Thyroid gland (tissue), 4 donors: Measurements from ENCODE around the gene TFF3. TPM values are rescaled to one million over a fixed set of nuclear protein-coding genes. Genes with fewer than 3 reads are reported as not detected.

Experiments used
- DNase-seq, 2 donors: peaks; one replicate each; pipeline ENCODE4 v3.0.0-alpha.2; 2019
- H3K27ac ChIP-seq, 3 donors: fragments of 200-600 bp; sonication (generic); 1 replicate in 2 of 3; 2 replicates in 1 of 3; pipeline ENCODE4 v1.5.1; 2016 to 2019; ENCODE audit warnings: mild to moderate bottlenecking in 1 of 3, moderate library complexity in 1 of 3
- H3K27me3 ChIP-seq: fragments of 200-600 bp; sonication (generic); one replicate; pipeline ENCODE4 v1.5.1; 2019
- H3K36me3 ChIP-seq, 2 donors: fragments of 200-600 bp; sonication (generic); one replicate each; pipeline ENCODE4 v1.5.1; 2016 to 2019
- H3K4me1 ChIP-seq, 2 donors: fragments of 200-600 bp; sonication (generic); one replicate each; pipeline ENCODE4 v1.5.1; 2017 to 2019
- H3K4me3 ChIP-seq, 3 donors: fragments of 200-600 bp; sonication (generic); replicated peaks in 1 of 3; 1 replicate in 2 of 3; 2 replicates in 1 of 3; pipeline ENCODE4 v1.5.1; 2016; ENCODE audit warnings: mild to moderate bottlenecking in 1 of 3
- H3K9me3 ChIP-seq: fragments of 200-600 bp; sonication (generic); one replicate; pipeline ENCODE4 v1.5.1; 2017
- POLR2A ChIP-seq, 2 donors: fragments of 450-650 bp; IDR thresholded peaks; one replicate each; pipeline ENCODE4 v1.6.1; 2017; ENCODE audit warnings: antibody characterized with exemption in 2 of 2, mild to moderate bottlenecking in 2 of 2, moderate library complexity in 1 of 2
- WGBS, 2 donors: methylation state at CpG; one replicate each; pipeline ENCODE4 v1.1.5; 2017; 5-methylcytosine and 5-hydroxymethylcytosine counted together
- intact Hi-C: fragments of 100-400 bp; cut with DNase I; formaldehyde crosslinking; loops from one replicate; pipeline ENCODE4 v1.15.1; 2023
- total RNA-seq, 4 donors: library from RNA; depleted of rRNA; stranded (reverse); fragments of >200 nt; gene quantifications; one replicate each; pipeline ENCODE4 v1.2.3, GENCODE V29; 2016
- TF ChIP-seq, protein P1 (sequence below), 6 experiments: fragments of 200-600 bp in 3 of 6; fragments of 450-650 bp in 3 of 6; sonication (generic) in 3 of 6; IDR thresholded peaks; one replicate each; pipeline ENCODE4 v1.5.1; 2016 to 2019; ENCODE audit warnings: antibody characterized with exemption in 6 of 6, mild to moderate bottlenecking in 2 of 6, inconsistent platforms in 1 of 6, moderate library complexity in 1 of 6

Gene TFF3
- total RNA-seq, 4 donors from 2014 or later = 246 to 4,817 (median 914) TPM

GRCh38 chr21:42276526-42277154 is 38.6 kb downstream of the TFF3 start:
- Histone ChIP-seq H3K36me3 (no peaks in the 10 kb centered on the region), H3K27ac (peak overlapping the region in 1 of 3 donors; percentile 39), H3K9me3 (no peaks in the 10 kb centered on the region), H3K4me1 (peaks cover 0 to 12% of the 10 kb centered on the region in 2 donors), H3K4me3 (no peak overlapping the region), H3K27me3 (no peaks in the 10 kb centered on the region)
- DNase-seq = no peak
- intact Hi-C loops = no loop called here
- no peak for TF ChIP-seq POLR2A (IDR thresholded peaks at IDR 0.05)
- TF ChIP-seq, protein P1, sequence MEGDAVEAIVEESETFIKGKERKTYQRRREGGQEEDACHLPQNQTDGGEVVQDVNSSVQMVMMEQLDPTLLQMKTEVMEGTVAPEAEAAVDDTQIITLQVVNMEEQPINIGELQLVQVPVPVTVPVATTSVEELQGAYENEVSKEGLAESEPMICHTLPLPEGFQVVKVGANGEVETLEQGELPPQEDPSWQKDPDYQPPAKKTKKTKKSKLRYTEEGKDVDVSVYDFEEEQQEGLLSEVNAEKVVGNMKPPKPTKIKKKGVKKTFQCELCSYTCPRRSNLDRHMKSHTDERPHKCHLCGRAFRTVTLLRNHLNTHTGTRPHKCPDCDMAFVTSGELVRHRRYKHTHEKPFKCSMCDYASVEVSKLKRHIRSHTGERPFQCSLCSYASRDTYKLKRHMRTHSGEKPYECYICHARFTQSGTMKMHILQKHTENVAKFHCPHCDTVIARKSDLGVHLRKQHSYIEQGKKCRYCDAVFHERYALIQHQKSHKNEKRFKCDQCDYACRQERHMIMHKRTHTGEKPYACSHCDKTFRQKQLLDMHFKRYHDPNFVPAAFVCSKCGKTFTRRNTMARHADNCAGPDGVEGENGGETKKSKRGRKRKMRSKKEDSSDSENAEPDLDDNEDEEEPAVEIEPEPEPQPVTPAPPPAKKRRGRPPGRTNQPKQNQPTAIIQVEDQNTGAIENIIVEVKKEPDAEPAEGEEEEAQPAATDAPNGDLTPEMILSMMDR (IDR thresholded peaks at IDR 0.05) = no peak
- 95 to 97% methylated on average over 11 to 17 of the region's 17 CpGs for WGBS, 2 donors

- H3K27ac ChIP-seq = peak overlapping the region in 1 of 3 donors; percentile 50
- no peaks in the 10 kb centered on the region for H3K36me3 ChIP-seq
- H3K9me3 ChIP-seq = no peaks in the 10 kb centered on the region
- no peak overlapping the region for H3K4me3 ChIP-seq
- H3K4me1 ChIP-seq = peaks cover 0 to 12% of the 10 kb centered on the region in 2 donors
- TF ChIP-seq, protein P1 (IDR thresholded peaks at IDR 0.05) = no peak
- TF ChIP-seq POLR2A (IDR thresholded peaks at IDR 0.05) = no peak
- WGBS, 2 donors = 31 to 33% methylated on average over 11 to 13 of the region's 13 CpGs
- DNase-seq = peak; percentile 50 to 66
- H3K27me3 ChIP-seq = no peaks in the 10 kb centered on the region
- intact Hi-C loops = no loop called here
Measured at GRCh38 chr21:42276076-42276475, 39.1 kb downstream of the TFF3 start.

DNA sequence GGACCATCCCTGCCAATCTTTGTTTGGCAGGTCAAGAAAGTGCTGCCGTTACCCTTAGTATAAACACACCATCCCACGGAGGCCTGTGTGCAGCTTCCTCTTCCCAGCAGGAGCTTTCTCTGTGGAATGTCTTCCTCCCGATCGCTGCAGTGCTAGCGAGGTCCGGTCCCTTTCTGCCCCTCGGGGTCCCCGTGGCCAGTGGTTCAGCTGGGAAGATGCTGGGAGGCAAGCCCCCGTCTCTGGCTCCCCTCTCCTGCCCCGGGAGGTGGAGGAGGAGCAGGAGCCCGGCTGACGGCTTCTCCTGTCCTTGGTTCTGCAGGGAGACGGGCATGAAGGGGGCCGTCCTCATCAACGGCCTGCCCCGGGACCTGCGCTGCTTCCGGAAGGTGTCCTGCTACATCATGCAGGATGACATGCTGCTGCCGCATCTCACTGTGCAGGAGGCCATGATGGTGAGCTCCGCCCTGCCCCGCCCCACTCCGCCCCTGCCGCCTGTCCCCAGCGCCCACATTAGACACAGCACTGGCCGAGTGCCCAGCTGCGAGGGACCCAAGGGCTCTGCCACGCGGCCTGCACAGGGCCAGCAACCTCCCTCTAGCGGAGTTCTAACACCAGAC is 42.1 kb downstream of the TFF3 start:
- Histone ChIP-seq H3K27ac (no peak overlapping the region), H3K36me3 (no peaks in the 10 kb centered on the region), H3K27me3 (no peaks in the 10 kb centered on the region), H3K4me1 (peaks cover 0 to 13% of the 10 kb centered on the region in 2 donors), H3K9me3 (no peaks in the 10 kb centered on the region), H3K4me3 (no peak overlapping the region)
- 91% methylated on average over 24 to 28 of the region's 29 CpGs for WGBS, 2 donors
- TF ChIP-seq, protein P1 (IDR thresholded peaks at IDR 0.05) = no peak
- TF ChIP-seq POLR2A (IDR thresholded peaks at IDR 0.05) = no peak
- intact Hi-C loops = no loop called here
- DNase-seq = no peak

GRCh38 chr21:42272109-42272962 is 42.9 kb downstream of the TFF3 start:
- no peak for DNase-seq
- TF ChIP-seq POLR2A (IDR thresholded peaks at IDR 0.05) = no peak
- TF ChIP-seq, protein P1 (IDR thresholded peaks at IDR 0.05) = no peak
- Histone ChIP-seq H3K9me3 (no peaks in the 10 kb centered on the region), H3K36me3 (no peaks in the 10 kb centered on the region), H3K27ac (no peak overlapping the region), H3K4me1 (peaks cover 0 to 20% of the 10 kb centered on the region in 2 donors), H3K4me3 (no peak overlapping the region), H3K27me3 (no peaks in the 10 kb centered on the region)
- intact Hi-C loops = no loop called here
- 90 to 94% methylated on average over 13 to 15 of the region's 15 CpGs for WGBS, 2 donors
